GM12892 (cell line): ENCODE measurements around the gene FOXL2.

Source experiments
- POLR2A ChIP-seq: IDR thresholded peaks from 2 replicates; pipeline ENCODE4 v1.6.1; 2011; ENCODE audit warnings: low read depth, low read length, control low read depth
- POLR2AphosphoS5 ChIP-seq: IDR thresholded peaks from 2 replicates; pipeline ENCODE4 v1.6.1; 2011; ENCODE audit warnings: low read depth, low read length, control low read depth

DNA sequence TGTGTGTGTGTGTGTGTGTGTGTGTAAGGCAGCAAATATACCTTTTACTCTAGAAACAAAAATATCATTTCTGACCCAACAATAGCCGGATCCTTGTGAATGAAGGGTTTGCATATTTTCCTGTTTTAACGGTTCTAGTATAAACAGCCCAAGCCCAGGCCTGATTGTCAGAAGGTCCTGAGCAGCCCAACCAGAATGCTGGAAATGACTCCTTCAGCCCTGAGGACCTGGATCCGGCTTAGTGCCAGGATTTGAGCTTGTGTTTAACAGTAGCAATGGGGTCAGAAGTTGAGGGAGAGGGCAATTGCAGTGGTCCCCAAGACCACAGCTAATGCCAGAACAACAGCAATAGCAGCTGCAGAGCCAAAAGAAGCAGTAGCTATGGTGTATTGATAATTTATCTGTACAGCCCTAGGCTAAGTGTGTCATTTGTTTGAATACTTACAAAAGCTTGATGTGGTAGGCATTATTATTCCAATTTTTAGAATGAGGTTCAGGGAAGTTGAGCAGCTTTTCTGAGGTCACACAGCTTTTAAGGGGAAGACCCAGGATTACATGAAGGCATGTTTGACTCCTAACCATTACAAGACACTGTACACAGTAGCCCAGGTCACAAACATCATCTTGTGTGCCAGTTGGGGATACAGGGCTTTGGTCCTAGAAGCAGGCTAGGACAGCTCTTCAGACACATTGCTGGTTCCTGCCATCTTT is 12.8 kb downstream of the FOXL2 start:
- TF ChIP-seq POLR2AphosphoS5 (no peak), POLR2A (no peak)
